HEK293 (cell line): Measurements from ENCODE around the gene MYO1B.

Experiments
- GLI2 ChIP-seq: fragments of 450-650 bp; formaldehyde crosslinking; IDR thresholded peaks from 2 replicates; pipeline ENCODE4; 2017; ENCODE audit warnings: missing biosample characterization, missing genetic modification characterization, low read depth, borderline replicate concordance
- HOXC10 ChIP-seq: sonication (generic); formaldehyde crosslinking; IDR thresholded peaks from 2 replicates; pipeline ENCODE4 v1.8.1; 2023; ENCODE audit warnings: mild to moderate bottlenecking, missing genetic modification reagents
- SALL2 ChIP-seq: fragments of 450-650 bp; formaldehyde crosslinking; IDR thresholded peaks from 2 replicates; pipeline ENCODE4 v1.5.0; 2017; ENCODE audit warnings: missing biosample characterization, mild to moderate bottlenecking, missing genetic modification characterization, borderline replicate concordance
- SETDB1 ChIP-seq: IDR thresholded peaks from one replicate; pipeline ENCODE4 v1.6.1; 2017; ENCODE audit warnings: mild to moderate bottlenecking, low read length, moderate library complexity, mixed read lengths; ENCODE audit not compliant: insufficient read length
- SP2 ChIP-seq: fragments of 450-650 bp; formaldehyde crosslinking; IDR thresholded peaks from 2 replicates; pipeline ENCODE4 v1.5.1; 2016; ENCODE audit warnings: missing biosample characterization, missing genetic modification characterization
- SP3 ChIP-seq: fragments of 450-650 bp; formaldehyde crosslinking; IDR thresholded peaks from 2 replicates; pipeline ENCODE4 v1.5.1; 2016; ENCODE audit warnings: missing biosample characterization, missing genetic modification characterization
- WT1 ChIP-seq: fragments of 450-650 bp; formaldehyde crosslinking; IDR thresholded peaks from 2 replicates; pipeline ENCODE4 v1.5.1; 2016; ENCODE audit warnings: missing biosample characterization, missing genetic modification characterization
- ZFP41 ChIP-seq: fragments of 450-650 bp; formaldehyde crosslinking; IDR thresholded peaks from 2 replicates; pipeline ENCODE4 v1.5.1; 2016; ENCODE audit warnings: missing biosample characterization, missing genetic modification characterization, borderline replicate concordance
- ZNF121 ChIP-seq: fragments of 450-650 bp; formaldehyde crosslinking; IDR thresholded peaks from 2 replicates; pipeline ENCODE4 v1.5.1; 2016; ENCODE audit warnings: missing biosample characterization, missing genetic modification characterization
- ZNF202 ChIP-seq: fragments of 450-650 bp; formaldehyde crosslinking; IDR thresholded peaks from 2 replicates; pipeline ENCODE4 v1.5.1; 2016; ENCODE audit warnings: missing biosample characterization, missing genetic modification characterization, borderline replicate concordance
- ZNF223 ChIP-seq: fragments of 450-650 bp; formaldehyde crosslinking; IDR thresholded peaks from 2 replicates; pipeline ENCODE4 v1.5.1; 2016; ENCODE audit warnings: missing biosample characterization, missing genetic modification characterization
- ZNF302 ChIP-seq: fragments of 450-650 bp; formaldehyde crosslinking; IDR thresholded peaks from 2 replicates; pipeline ENCODE4 v1.5.1; 2016; ENCODE audit warnings: missing biosample characterization, missing genetic modification characterization, low read depth
- ZNF366 ChIP-seq: fragments of 450-650 bp; formaldehyde crosslinking; conservative IDR thresholded peaks from 2 replicates; pipeline ENCODE4 v1.5.1; 2016; ENCODE audit warnings: missing biosample characterization, missing genetic modification characterization
- ZNF529 ChIP-seq: fragments of 450-650 bp; formaldehyde crosslinking; IDR thresholded peaks from 2 replicates; pipeline ENCODE4 v1.5.1; 2017; ENCODE audit warnings: missing genetic modification characterization, missing biosample characterization; ENCODE audit not compliant: insufficient replicate concordance
- ZNF629 ChIP-seq: fragments of 450-650 bp; formaldehyde crosslinking; IDR thresholded peaks from 2 replicates; pipeline ENCODE4 v1.5.1; 2017; ENCODE audit warnings: missing biosample characterization, missing genetic modification characterization
- ZNF677 ChIP-seq: fragments of 450-650 bp; IDR thresholded peaks from 2 replicates; pipeline ENCODE4 v1.5.0; 2018; ENCODE audit warnings: missing biosample characterization, mild to moderate bottlenecking, missing genetic modification characterization, moderate library complexity
- ZNF768 ChIP-seq: fragments of 450-650 bp; formaldehyde crosslinking; IDR thresholded peaks from 2 replicates; pipeline ENCODE4 v1.5.1; 2018; ENCODE audit warnings: missing biosample characterization, mild to moderate bottlenecking, missing genetic modification characterization
- ZNF843 ChIP-seq: fragments of 450-650 bp; formaldehyde crosslinking; IDR thresholded peaks from 2 replicates; pipeline ENCODE4 v1.5.1; 2016; ENCODE audit warnings: missing biosample characterization, missing genetic modification characterization
- TF ChIP-seq, protein P1 (sequence below): fragments of 450-650 bp; formaldehyde crosslinking; conservative IDR thresholded peaks from 2 replicates; pipeline ENCODE4 v1.5.1; 2016; ENCODE audit warnings: low read depth, missing biosample characterization, missing genetic modification characterization
- TF ChIP-seq, protein P2 (sequence below): fragments of 450-650 bp; formaldehyde crosslinking; IDR thresholded peaks from 2 replicates; pipeline ENCODE4 v1.5.1; 2016; ENCODE audit warnings: missing biosample characterization, missing genetic modification characterization
- TF ChIP-seq, protein P3 (sequence below): fragments of 450-650 bp; formaldehyde crosslinking; IDR thresholded peaks from 2 replicates; pipeline ENCODE4 v1.5.1; 2017; ENCODE audit warnings: missing biosample characterization, missing genetic modification characterization
- TF ChIP-seq, protein P4 (sequence below): fragments of 450-650 bp; formaldehyde crosslinking; IDR thresholded peaks from 2 replicates; pipeline ENCODE4 v1.5.1; 2016; ENCODE audit warnings: missing biosample characterization, missing genetic modification characterization

MYO1B gene

DNA sequence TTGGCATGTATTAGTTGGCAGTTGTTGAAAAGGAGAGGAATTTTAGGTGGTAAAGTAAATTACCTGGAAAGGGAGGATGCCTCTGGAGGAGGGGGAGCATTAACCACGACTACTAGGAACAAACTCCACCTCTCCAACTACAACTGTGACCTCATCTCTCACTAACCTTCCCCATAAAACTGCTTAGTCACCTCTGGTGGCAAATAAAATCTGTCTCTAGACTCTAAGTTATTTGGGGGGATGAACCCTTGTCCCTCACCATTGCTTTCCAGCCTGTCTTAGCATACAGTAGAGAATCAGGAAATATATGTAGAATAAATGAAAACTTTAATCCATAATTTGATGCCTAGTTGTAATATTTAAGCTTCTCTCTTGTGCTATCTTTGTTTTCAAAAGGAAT, 27.6 kb upstream of the MYO1B start (continued):
- TF ChIP-seq, protein P1, sequence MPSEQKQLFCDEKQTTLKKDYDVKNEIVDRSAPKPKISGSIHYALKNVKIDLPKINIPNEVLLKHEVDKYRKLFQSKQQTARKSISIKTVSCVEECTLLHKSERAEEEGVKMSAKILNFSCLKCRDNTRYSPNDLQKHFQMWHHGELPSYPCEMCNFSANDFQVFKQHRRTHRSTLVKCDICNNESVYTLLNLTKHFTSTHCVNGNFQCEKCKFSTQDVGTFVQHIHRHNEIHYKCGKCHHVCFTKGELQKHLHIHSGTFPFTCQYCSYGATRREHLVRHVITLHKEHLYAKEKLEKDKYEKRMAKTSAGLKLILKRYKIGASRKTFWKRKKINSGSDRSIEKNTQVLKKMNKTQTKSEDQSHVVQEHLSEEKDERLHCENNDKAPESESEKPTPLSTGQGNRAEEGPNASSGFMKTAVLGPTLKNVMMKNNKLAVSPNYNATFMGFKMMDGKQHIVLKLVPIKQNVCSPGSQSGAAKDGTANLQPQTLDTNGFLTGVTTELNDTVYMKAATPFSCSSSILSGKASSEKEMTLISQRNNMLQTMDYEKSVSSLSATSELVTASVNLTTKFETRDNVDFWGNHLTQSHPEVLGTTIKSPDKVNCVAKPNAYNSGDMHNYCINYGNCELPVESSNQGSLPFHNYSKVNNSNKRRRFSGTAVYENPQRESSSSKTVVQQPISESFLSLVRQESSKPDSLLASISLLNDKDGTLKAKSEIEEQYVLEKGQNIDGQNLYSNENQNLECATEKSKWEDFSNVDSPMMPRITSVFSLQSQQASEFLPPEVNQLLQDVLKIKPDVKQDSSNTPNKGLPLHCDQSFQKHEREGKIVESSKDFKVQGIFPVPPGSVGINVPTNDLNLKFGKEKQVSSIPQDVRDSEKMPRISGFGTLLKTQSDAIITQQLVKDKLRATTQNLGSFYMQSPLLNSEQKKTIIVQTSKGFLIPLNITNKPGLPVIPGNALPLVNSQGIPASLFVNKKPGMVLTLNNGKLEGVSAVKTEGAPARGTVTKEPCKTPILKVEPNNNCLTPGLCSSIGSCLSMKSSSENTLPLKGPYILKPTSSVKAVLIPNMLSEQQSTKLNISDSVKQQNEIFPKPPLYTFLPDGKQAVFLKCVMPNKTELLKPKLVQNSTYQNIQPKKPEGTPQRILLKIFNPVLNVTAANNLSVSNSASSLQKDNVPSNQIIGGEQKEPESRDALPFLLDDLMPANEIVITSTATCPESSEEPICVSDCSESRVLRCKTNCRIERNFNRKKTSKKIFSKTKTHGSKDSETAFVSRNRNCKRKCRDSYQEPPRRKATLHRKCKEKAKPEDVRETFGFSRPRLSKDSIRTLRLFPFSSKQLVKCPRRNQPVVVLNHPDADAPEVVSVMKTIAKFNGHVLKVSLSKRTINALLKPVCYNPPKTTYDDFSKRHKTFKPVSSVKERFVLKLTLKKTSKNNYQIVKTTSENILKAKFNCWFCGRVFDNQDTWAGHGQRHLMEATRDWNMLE (tag by site-specific recombination), result no peak
- no peak for TF ChIP-seq ZNF302 (tag by site-specific recombination)
- TF ChIP-seq SP3 (tag by site-specific recombination), result 0 out of 2 replicates have a peak, but pooled peaks have one; percentile 13
- TF ChIP-seq, protein P2, sequence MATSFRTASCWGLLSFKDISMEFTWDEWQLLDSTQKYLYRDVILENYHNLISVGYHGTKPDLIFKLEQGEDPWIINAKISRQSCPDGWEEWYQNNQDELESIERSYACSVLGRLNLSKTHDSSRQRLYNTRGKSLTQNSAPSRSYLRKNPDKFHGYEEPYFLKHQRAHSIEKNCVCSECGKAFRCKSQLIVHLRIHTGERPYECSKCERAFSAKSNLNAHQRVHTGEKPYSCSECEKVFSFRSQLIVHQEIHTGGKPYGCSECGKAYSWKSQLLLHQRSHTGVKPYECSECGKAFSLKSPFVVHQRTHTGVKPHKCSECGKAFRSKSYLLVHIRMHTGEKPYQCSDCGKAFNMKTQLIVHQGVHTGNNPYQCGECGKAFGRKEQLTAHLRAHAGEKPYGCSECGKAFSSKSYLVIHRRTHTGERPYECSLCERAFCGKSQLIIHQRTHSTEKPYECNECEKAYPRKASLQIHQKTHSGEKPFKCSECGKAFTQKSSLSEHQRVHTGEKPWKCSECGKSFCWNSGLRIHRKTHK (tag by site-specific recombination), result no peak
- no peak for TF ChIP-seq GLI2 (tag by site-specific recombination)
- no peak for TF ChIP-seq ZNF223
- TF ChIP-seq SALL2 (tag by site-specific recombination), result no peak
- TF ChIP-seq, protein P3, sequence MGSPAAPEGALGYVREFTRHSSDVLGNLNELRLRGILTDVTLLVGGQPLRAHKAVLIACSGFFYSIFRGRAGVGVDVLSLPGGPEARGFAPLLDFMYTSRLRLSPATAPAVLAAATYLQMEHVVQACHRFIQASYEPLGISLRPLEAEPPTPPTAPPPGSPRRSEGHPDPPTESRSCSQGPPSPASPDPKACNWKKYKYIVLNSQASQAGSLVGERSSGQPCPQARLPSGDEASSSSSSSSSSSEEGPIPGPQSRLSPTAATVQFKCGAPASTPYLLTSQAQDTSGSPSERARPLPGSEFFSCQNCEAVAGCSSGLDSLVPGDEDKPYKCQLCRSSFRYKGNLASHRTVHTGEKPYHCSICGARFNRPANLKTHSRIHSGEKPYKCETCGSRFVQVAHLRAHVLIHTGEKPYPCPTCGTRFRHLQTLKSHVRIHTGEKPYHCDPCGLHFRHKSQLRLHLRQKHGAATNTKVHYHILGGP, result no peak
- peak; percentile 54 for TF ChIP-seq WT1 (tag by site-specific recombination)
- no peak for TF ChIP-seq ZNF843 (tag by site-specific recombination)
- TF ChIP-seq ZFP41, result no peak
- TF ChIP-seq ZNF366 (tag by site-specific recombination), result peak; percentile 48
- TF ChIP-seq ZNF529 (tag by site-specific recombination), result no peak
- no peak for TF ChIP-seq ZNF768 (tag by site-specific recombination)
- TF ChIP-seq SETDB1, result no peak
- TF ChIP-seq, protein P4, sequence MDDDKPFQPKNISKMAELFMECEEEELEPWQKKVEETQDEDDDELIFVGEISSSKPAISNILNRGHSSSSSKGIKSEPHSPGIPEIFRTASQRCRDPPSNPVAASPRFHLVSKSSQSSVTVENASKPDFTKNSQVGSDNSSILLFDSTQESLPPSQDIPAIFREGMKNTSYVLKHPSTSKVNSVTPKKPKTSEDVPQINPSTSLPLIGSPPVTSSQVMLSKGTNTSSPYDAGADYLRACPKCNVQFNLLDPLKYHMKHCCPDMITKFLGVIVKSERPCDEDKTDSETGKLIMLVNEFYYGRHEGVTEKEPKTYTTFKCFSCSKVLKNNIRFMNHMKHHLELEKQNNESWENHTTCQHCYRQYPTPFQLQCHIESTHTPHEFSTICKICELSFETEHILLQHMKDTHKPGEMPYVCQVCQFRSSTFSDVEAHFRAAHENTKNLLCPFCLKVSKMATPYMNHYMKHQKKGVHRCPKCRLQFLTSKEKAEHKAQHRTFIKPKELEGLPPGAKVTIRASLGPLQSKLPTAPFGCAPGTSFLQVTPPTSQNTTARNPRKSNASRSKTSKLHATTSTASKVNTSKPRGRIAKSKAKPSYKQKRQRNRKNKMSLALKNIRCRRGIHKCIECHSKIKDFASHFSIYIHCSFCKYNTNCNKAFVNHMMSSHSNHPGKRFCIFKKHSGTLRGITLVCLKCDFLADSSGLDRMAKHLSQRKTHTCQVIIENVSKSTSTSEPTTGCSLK (tag by site-specific recombination), result no peak
- peak; percentile 84 for TF ChIP-seq ZNF629 (tag by site-specific recombination)
- no peak for TF ChIP-seq ZNF121 (tag by site-specific recombination)
- no peak for TF ChIP-seq SP2 (tag by site-specific recombination)
- no peak for TF ChIP-seq ZNF202 (tag by site-specific recombination)
- no peak for TF ChIP-seq ZNF677 (tag by site-specific recombination)
- TF ChIP-seq HOXC10, result no peak
